D721Med (cell line): ENCODE data around the gene ADGRL3.

Experiments used
- DNase-seq: peaks from one replicate; pipeline ENCODE4 v3.0.0; 2011; ENCODE audit warnings: low spot score; ENCODE audit not compliant: insufficient read length
- FAIRE-seq: peaks from 2 replicates; lab custom pipeline; 2011; peaks lifted over from hg19 to GRCh38; lab: Jason Lieb, UNC
- CTCF ChIP-seq: IDR thresholded peaks from 2 replicates; pipeline ENCODE4 v1.5.1; 2012; ENCODE audit warnings: mild to moderate bottlenecking, control low read depth; ENCODE audit not compliant: insufficient read depth; ENCODE audit errors: missing control alignments

ADGRL3 gene

GRCh38 chr4:61180405-61180804, 19.7 kb upstream of the ADGRL3 start:
- no peak for TF ChIP-seq CTCF
- FAIRE-seq (no peak), DNase-seq (no peak)

GRCh38 chr4:61182915-61183314, 17.2 kb upstream of the ADGRL3 start:
- FAIRE-seq (no peak), DNase-seq (no peak)
- no peak for TF ChIP-seq CTCF

GRCh38 chr4:61185288-61185687, 14.8 kb upstream of the ADGRL3 start:
- no peak for TF ChIP-seq CTCF
- FAIRE-seq = peak; percentile 6
- DNase-seq = no peak

GRCh38 chr4:61192392-61192791, 7.7 kb upstream of the ADGRL3 start:
- no peak for FAIRE-seq
- no peak for TF ChIP-seq CTCF
- DNase-seq = no peak

- no peak for TF ChIP-seq CTCF
- no peak for DNase-seq
- FAIRE-seq = no peak
Measured at GRCh38 chr4:61193863-61194262, 6.3 kb upstream of the ADGRL3 start.

- no peak for DNase-seq
- FAIRE-seq = no peak
- no peak for TF ChIP-seq CTCF
Measured at GRCh38 chr4:61194571-61194970, 5.6 kb upstream of the ADGRL3 start.

- DNase-seq (no peak), FAIRE-seq (no peak)
- TF ChIP-seq CTCF = no peak
Measured at GRCh38 chr4:61195101-61195500, 5.0 kb upstream of the ADGRL3 start.
